ENCODE measurements around the gene FRY. TPM values are rescaled to one million over a fixed set of nuclear protein-coding genes. Genes with fewer than 3 reads are reported as not detected.
A peak's percentile ranks its signal among the peaks of the same experiment; 100 is the strongest.

FRY gene
- total RNA-seq, 1 donor from 2014 or later, result 0.52 TPM

DNA sequence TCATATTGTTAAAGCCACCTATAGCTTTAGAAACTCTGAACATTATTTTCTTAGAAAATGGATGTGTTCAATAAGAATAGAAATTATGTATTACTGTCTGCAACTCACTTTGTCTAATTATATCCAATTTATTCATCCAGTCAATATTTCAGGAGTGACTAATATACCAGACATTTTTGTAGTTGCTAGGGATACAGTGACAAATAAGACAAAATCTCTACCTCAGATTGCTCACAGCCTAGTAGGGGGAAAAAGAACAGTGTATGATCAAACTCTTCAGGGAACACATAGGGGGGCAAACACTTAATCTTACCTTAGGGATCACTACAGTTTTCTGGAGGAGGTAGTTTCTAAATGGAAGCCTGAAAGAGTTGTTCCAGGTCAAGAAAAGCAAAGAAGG, 292.3 kb downstream of the FRY start:
- no peak for TF ChIP-seq CTCF (conservative IDR thresholded peaks at IDR 0.05; ENCODE audit: low read depth, low read length)
- peak; percentile 32 for DNase-seq (ENCODE audit: low read depth)
- no peak overlapping the region for H3K4me3 ChIP-seq (ENCODE audit: low read depth, low read length)

- no peak for TF ChIP-seq CTCF (conservative IDR thresholded peaks at IDR 0.05; ENCODE audit: low read depth, low read length)
- DNase-seq (ENCODE audit: low read depth), result peak; percentile 33
- no peak overlapping the region for H3K4me3 ChIP-seq (ENCODE audit: low read depth, low read length)
These were observed 298.9 kb downstream of the FRY start for GRCh38 chr13:32330441-32330840.

GRCh38 chr13:32334671-32335070, 303.1 kb downstream of the FRY start:
- TF ChIP-seq CTCF (conservative IDR thresholded peaks at IDR 0.05; ENCODE audit: low read depth, low read length), result no peak
- DNase-seq (ENCODE audit: low read depth), result no peak
- H3K4me3 ChIP-seq (ENCODE audit: low read depth, low read length), result no peak overlapping the region

DNA sequence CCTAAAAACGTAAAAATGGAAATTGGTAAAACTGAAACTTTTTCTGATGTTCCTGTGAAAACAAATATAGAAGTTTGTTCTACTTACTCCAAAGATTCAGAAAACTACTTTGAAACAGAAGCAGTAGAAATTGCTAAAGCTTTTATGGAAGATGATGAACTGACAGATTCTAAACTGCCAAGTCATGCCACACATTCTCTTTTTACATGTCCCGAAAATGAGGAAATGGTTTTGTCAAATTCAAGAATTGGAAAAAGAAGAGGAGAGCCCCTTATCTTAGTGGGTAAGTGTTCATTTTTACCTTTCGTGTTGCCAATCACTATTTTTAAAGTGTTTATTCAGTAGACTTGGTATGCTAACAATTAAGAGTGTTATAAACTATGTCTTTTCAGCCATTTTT, 309.3 kb downstream of the FRY start:
- DNase-seq (ENCODE audit: low read depth), result no peak
- H3K4me3 ChIP-seq (ENCODE audit: low read depth, low read length), result no peak overlapping the region
- TF ChIP-seq CTCF (conservative IDR thresholded peaks at IDR 0.05; ENCODE audit: low read depth, low read length), result no peak

GRCh38 chr13:32347651-32348050, 316.1 kb downstream of the FRY start:
- DNase-seq (ENCODE audit: low read depth), result no peak
- no peak for TF ChIP-seq CTCF (conservative IDR thresholded peaks at IDR 0.05; ENCODE audit: low read depth, low read length)
- no peak overlapping the region for H3K4me3 ChIP-seq (ENCODE audit: low read depth, low read length)

Data from epithelial cell of proximal tubule (primary cell).